Left forelimb (tissue), 1 donor: ENCODE results near the gene LRRC71.
A peak's percentile ranks its signal among the peaks of the same experiment; 100 is the strongest.

Experiments used
- DNase-seq: peaks from one replicate; pipeline ENCODE4 v3.0.0-alpha.2; 2018; ENCODE audit warnings: low spot score

Gene LRRC71

GRCh38 chr1:156920233-156921052 is at the start of gene LRRC71:
LRRC71 (plus strand) TSS chr1:156920632; CDS start chr1:156920804, 172 bp downstream.
- peak; percentile 86 for DNase-seq

- DNase-seq = no peak
Observed at GRCh38 chr1:156873659-156874058, 46.8 kb upstream of the LRRC71 start.

- no peak for DNase-seq
Observed at GRCh38 chr1:156874142-156874541, 46.3 kb upstream of the LRRC71 start.

- no peak for DNase-seq
Observed at GRCh38 chr1:156874572-156875340, 45.7 kb upstream of the LRRC71 start.

DNA sequence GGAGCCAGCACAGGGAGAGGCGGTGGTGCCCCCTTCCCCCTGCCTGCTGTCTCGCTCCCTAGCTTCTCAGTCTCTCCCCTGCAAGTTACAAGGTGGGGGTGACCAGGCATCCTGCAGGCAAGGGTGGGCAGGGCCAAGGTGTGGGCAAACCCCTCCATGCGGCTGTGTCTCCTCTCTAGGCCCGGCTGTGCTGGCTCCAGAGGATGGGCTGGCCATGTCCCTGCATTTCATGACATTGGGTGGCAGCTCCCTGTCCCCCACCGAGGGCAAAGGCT is 45.2 kb upstream of the LRRC71 start:
- no peak for DNase-seq

DNA sequence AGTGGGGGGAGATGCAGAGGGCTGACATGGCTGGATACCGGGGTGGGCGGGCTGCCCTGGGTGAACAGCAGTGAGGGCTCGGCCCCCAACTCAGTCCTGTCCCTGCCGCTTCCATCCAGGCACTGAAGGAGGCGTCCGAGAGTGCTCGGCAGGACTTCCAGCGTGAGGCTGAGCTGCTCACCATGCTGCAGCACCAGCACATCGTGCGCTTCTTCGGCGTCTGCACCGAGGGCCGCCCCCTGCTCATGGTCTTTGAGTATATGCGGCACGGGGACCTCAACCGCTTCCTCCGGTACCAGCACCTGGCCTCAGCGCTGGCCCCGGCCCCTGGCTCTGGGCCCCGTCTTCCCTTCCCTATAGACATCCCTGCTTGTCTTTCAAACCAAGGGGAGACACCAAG is 44.2 kb upstream of the LRRC71 start:
- DNase-seq = no peak

- no peak for DNase-seq
Observed at GRCh38 chr1:156877433-156878170, 42.8 kb upstream of the LRRC71 start.

GRCh38 chr1:156879876-156880275 is 40.6 kb upstream of the LRRC71 start:
- DNase-seq = no peak

GRCh38 chr1:156880473-156880872 is 40.0 kb upstream of the LRRC71 start:
- DNase-seq = no peak

GRCh38 chr1:156881101-156881500 is 39.3 kb upstream of the LRRC71 start:
- no peak for DNase-seq

DNA sequence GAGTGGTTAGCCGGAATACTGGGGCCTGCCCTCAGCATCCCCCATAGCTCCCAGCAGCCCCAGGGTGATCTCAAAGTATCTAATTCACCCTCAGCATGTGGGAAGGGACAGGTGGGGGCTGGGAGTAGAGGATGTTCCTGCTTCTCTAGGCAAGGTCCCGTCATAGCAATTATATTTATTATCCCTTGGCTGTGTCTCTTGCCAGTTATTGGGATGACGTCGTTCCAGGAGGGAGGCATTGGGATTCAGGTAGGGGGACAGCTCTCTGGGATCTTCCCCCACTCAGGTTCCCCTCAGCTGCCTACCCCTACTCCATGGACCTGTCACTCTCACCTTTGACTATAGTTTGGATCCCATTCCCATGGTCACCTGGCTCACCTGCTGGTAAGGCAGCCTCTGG is 38.8 kb upstream of the LRRC71 start:
- no peak for DNase-seq

GRCh38 chr1:156882543-156882942 is 37.9 kb upstream of the LRRC71 start:
- no peak for DNase-seq

GRCh38 chr1:156883919-156884318 is 36.5 kb upstream of the LRRC71 start:
- DNase-seq = no peak

- DNase-seq = no peak
Observed at GRCh38 chr1:156884560-156885184, 35.8 kb upstream of the LRRC71 start.

DNA sequence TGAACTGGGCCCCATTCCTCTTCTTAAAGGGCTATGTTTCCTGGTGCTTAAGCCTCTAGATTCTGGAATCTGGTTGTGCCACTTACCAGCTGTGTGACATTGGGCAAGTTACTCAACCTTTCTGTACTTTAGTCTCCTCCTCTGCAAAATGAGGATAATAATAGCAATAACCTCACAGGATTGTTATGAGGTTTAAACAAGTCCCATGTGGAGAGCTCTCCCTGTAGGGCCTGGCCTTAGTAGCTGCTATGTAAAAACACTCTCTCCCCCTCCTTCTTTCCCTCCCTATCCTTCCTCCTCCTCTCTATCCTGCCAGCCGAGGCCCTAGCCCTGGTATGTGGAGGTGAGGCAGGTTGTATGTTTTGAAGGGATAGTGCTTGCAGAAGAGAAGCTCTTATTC is 35.1 kb upstream of the LRRC71 start:
- no peak for DNase-seq

- DNase-seq = no peak
Observed at GRCh38 chr1:156885880-156886355, 34.5 kb upstream of the LRRC71 start.

GRCh38 chr1:156886583-156887281 is 33.7 kb upstream of the LRRC71 start:
- no peak for DNase-seq

DNA sequence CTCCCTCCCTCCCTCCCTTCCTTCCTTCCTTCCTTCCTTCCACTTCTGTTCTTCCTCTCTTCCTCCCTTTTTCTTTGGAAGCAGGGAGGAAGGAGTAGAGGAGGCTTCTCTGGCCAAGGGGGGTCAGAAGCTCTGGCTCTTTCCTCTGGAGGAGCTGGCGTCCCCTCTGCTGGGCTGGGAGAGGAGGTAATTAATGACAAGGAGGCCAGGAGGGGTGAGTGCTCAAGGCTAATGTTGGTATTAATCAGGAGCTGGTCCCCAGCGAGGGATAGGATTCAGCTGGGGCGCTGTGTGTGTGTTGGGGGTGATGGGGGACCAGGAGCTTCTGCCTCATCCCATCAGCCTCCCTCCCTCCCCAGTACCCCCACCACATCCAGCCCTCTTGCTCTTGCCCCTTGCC is 33.1 kb upstream of the LRRC71 start:
- no peak for DNase-seq

GRCh38 chr1:156887734-156888133 is 32.7 kb upstream of the LRRC71 start:
- no peak for DNase-seq

GRCh38 chr1:156889802-156890580 is 30.4 kb upstream of the LRRC71 start:
- DNase-seq = peak; percentile 84
